Dedifferentiated amniotic fluid mesenchymal stem cell (primary cell): ENCODE data around the gene ZNF546.
A peak's percentile ranks its signal among the peaks of the same experiment; 100 is the strongest.
"Not testable (repeated sequence)": the region's sequence is repeated elsewhere in the genome, so short reads cannot be mapped to it uniquely, and the experiment has no call there.

Source experiments
- DNase-seq: peaks from one replicate; pipeline ENCODE4 v3.0.0-alpha.2; 2016; ENCODE audit errors: extremely low spot score

Gene ZNF546

GRCh38 chr19:39996811-39997637 lies at the start of gene ZNF546:
Gene ZNF546, plus strand, starts transcription at chr19:39997060. Its CDS starts 1,267 bp downstream, at chr19:39998327.
- DNase-seq = peak; percentile 88

DNA sequence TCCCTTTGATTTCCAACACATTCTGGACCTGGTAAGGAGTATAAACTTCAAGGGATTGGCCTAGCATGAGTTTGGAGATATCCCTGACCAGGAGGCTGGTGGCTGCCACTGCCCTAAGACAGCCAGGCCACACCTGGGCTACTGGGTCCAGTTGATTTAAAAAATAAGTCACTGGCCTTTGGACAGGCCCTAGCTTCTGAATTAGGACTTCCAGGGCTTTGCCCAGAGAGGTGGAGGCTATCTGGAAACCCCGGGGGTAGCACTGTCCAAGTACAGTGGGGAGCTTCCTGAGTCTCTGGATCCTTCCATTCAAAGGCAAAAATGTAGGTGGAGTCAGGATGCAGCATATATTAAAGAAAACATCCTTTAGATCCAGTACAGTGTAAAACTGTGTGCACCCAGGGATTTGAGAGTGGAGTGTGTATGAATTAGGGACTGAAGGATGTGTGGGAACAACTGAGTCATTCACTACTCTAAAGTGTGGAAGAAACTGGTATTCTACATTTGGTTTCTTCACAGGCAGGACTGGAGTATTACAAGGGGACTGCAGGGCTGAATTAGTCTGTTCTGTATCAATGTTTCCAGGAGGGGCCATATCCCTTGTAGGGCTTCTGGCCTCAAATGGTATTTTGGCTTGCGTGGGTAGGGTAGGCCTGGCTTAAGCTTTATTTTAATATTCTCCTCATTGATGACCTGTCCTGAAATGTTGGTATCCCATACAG lies 47.7 kb upstream of the ZNF546 start:
- DNase-seq = no peak

GRCh38 chr19:39951065-39951650 lies 45.7 kb upstream of the ZNF546 start:
- DNase-seq = no peak

- no peak for DNase-seq
Observed at GRCh38 chr19:39951686-39952085, 45.2 kb upstream of the ZNF546 start.

GRCh38 chr19:39953915-39954314 lies 42.9 kb upstream of the ZNF546 start:
- DNase-seq = no peak

DNA sequence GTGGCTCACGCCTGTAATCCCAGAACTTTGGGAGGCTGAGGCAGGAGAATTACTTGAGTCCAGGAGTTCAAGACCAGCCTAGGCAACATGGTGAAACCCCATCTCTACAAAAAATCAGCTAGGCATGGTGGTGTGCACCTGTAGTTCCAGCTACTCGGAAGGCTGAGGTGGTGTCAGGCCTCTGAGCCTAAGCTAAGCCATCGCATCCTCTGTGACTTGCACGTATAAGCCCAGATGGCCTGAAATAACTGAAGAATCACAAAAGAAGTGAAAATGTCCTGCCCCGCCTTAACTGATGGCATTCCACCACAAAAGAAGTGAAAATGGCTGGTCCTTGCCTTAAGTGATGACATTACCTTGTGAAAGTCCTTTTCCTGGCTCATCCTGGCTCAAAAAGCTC lies 39.0 kb upstream of the ZNF546 start:
- not testable (repeated sequence) for DNase-seq

DNA sequence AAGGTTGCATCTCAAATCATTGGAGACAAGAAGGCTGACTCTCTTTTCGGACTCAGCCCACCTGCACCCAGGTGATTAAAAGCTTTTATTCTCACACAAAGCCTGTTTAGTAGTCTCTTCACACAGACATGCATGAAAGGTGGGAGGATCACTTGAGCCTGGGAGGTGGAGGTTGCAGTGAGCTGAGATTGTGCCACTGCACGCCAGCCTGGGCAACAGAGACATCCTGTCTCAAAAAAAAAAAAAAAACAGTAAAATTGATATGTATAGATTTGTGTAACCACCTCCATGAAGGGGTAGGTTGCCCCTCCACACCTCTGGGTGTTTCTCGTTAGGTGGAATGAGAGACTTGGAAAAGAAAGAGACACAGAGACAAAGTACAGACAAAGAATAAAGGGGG lies 37.9 kb upstream of the ZNF546 start:
- not testable (repeated sequence) for DNase-seq

- DNase-seq = not testable (repeated sequence)
Observed at GRCh38 chr19:39959407-39959806, 37.5 kb upstream of the ZNF546 start.

GRCh38 chr19:39963898-39964297 lies 33.0 kb upstream of the ZNF546 start:
- no peak for DNase-seq

GRCh38 chr19:39966617-39967016 lies 30.2 kb upstream of the ZNF546 start:
- DNase-seq = no peak

GRCh38 chr19:39967561-39967960 lies 29.3 kb upstream of the ZNF546 start:
- DNase-seq = no peak

DNA sequence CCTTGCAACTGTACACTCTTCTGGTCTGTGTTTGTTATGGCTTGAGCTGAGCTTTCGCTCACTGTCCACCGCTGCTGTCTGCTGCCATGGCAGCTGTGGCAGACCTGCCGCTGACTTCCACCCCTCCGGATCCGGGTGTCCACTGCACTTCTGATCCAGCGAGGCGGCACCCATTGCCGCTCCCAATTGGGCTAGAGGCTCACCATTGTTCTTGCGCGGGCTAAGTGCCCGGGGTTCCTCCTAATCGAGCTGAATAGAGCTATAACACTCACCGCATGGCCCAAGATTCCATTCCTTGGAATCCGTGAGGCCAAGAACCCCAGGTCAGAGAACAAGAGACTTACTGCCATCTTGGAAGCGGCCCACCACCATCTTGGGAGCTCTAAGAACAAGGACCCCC lies 28.1 kb upstream of the ZNF546 start:
- no peak for DNase-seq

GRCh38 chr19:39969266-39969665 lies 27.6 kb upstream of the ZNF546 start:
- DNase-seq = no peak

DNA sequence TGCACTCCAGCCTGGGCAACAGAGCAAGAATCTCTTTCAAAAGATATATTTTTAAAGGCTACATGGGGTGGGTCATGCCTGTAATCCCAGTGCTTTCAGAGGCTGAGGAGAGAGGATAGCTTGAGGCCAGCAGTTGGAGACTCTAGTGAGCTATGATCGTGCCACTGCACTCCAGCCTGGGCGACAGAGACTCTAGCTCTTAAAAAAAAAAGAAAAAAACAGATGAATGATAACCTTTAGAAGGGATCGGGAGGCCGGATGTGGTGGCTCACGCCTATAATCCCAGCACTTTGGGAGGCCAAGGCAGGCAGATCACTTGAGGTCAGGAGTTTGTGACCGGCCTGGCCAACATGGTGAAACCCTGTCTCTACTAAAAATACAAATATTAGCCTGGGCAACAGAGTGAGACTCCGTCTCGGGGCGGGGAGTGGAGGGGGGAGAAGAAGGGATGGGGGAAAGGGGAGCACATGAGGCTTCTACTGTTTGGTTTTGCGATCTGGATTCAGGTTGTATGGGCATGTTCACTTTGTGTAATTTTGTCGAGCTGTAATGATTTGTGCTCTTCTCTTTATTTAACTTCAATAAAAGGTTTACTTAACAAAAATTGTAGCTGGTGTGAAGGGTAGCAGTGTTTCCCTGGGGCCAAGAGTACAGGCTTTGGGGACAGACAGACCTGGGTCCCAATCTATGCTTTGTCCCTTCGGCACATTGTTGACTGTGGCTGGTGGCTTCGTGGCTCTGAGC lies 27.0 kb upstream of the ZNF546 start:
- no peak for DNase-seq

DNA sequence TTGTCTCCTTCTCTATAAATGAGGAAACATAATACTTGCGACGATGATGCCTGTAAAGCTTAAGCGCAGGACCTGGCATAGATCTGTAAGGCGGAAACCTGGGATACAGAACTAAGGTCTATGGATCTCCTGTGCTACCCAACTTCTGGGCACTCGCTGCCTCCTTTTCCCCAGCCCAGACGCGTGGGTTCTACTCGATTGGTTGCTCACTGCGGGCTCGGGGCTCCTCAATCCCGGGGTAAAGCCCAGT lies 26.5 kb upstream of the ZNF546 start:
- peak; percentile 51 for DNase-seq

DNA sequence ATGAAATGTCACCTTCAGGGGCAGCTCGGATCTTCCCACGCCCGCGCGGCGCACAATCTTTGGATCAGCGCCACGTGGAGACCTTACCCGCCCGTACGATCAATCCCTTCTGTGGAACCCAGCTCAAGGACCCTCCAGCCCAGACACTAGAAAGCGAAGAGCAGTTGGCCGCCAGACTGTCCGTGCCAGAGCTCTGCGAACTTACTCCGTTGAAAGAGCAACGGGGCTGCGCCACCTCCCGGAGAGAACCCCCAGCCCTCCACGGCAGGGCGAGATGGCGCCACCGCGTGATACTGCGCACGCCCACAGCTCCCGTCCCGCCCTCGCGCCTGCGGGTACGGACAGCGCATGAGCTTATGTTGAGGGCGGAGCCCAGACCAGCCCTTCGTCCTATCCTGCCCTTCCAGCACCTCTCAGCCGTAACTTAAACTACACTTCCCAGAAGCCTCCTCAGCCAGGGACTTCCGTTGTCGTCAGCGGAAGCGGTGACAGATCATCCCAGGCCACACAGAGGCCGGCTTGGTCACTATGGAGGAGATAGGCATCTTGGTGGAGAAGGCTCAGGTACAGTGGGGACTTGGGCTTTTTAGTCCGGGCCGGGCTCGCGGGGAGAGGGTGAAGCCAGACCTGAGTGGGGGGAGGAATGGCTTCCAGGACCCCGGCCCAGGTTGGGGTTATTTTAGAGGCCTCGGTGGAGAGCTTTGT lies 26.0 kb upstream of the ZNF546 start, which contains the start of gene PSMC4:
TSS of gene PSMC4 (plus strand) at position 491 of the 705 bp plus-strand sequence. CDS start at position 529, 38 bp downstream.
- peak; percentile 99 for DNase-seq

GRCh38 chr19:39971380-39972035 lies 25.4 kb upstream of the ZNF546 start:
- no peak for DNase-seq

DNA sequence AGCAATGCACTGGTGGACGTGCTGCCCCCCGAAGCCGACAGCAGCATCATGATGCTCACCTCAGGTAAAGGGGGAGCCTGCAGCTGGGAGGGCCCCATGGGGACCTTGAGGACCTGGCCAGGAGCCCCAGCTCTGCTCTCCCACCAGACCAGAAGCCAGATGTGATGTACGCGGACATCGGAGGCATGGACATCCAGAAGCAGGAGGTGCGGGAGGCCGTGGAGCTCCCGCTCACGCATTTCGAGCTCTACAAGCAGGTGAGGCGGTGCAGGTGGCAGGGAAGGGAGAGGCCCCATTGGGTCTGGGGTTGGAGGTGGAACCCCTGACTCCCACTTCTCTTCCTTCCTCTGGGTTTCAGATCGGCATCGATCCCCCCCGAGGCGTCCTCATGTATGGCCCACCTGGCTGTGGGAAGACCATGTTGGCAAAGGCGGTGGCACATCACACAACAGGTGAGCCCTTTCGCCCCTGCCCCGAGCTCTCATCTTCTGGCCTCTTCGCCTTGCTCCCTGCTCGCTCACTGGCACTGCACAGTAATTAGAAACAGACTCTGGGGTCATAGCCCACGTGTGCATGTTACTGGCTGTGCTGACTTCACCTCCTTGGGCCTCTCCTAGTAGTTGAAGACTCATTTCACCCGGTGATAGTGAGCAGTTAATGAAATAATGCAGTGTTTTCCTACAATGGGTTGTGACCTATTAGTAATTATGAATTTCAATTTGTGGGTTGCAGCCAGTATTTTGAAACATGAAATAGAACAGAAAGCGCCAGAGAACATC lies 22.3 kb upstream of the ZNF546 start:
- DNase-seq = no peak

DNA sequence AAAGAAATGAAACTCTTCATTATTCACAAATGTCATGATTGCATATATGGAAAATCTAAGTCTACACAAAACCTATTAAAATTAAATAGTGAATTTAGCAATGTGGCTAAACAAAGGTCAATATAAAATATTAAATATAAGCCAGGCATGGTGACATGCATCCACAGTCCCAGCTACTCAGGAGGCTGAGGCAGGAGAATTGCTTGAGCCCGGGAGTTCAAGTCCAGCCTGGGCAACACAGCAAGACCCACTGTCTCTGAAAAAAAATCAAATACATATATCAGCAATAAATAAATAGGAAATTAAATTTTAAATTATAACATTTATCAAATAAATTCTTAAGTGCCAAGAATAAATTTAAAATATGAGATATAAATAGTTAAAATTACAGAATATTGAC lies 14.0 kb upstream of the ZNF546 start:
- DNase-seq = no peak

DNA sequence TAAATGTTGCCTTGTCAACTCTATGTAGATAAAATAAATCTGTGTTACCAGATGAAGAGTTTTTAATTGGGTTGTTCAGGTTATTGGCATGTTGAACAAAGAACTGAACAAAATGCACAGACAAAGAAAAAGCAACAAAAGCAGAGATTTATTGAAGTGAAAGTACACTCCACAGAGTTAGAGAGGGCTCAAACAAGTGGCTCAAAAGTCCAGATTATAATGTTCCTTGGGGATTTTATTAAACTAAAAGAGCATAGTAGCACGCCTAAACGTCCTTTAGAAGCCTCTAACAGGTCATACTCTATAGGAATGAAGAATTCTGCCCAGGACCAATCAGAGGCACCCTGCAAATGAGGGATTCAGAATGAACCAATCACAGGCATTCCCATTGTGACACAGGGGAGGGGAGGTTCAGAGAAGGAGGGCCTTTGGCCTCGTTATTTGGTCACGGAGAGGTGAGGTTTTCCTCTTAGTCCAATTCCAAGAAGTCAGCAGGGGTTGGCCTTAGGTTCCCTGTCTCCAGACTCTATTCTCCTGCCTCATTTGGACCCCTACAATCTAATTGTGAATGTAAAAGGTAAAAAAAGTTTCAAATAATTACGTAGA lies 13.1 kb upstream of the ZNF546 start:
- DNase-seq = no peak
